Neural crest cell (in vitro differentiated cells): Measurements from ENCODE around the gene BSCL2. TPM values are rescaled to one million over a fixed set of nuclear protein-coding genes. Genes with fewer than 3 reads are reported as not detected.

ENCODE experiments used
- DNase-seq: peaks from one replicate; pipeline ENCODE4 v3.0.0; 2021; ENCODE audit warnings: low read depth, mixed read lengths, low spot score
- H3K27ac Mint-ChIP-seq: one replicate; pipeline ENCODE4 v1.8.0; 2021; ENCODE audit warnings: mild to moderate bottlenecking, mixed read lengths; ENCODE audit not compliant: unreplicated experiment
- H3K27me3 Mint-ChIP-seq: 2 replicates; pipeline ENCODE4 v1.8.0; 2021; ENCODE audit warnings: low read depth, mild to moderate bottlenecking, mixed read lengths
- H3K36me3 Mint-ChIP-seq: 2 replicates; pipeline ENCODE4 v1.8.0; 2021; ENCODE audit warnings: low read depth, mild to moderate bottlenecking, mixed read lengths
- H3K4me1 Mint-ChIP-seq: 2 replicates; pipeline ENCODE4 v1.8.0; 2021; ENCODE audit warnings: mixed read lengths
- H3K4me3 Mint-ChIP-seq: one replicate; pipeline ENCODE4 v1.8.0; 2021; ENCODE audit warnings: mild to moderate bottlenecking, mixed read lengths
- H3K9me3 Mint-ChIP-seq: 2 replicates; pipeline ENCODE4 v1.8.0; 2021; ENCODE audit warnings: mixed read lengths
- CTCF ChIP-seq: fragments of 200-600 bp; sonication (generic); conservative IDR thresholded peaks from 2 replicates; pipeline ENCODE4 v1.5.0; 2021; ENCODE audit warnings: antibody characterized with exemption, mild to moderate bottlenecking
- total RNA-seq: library from RNA; stranded (reverse); gene quantifications from 2 replicates; pipeline ENCODE4 v1.2.1, GENCODE V29; 2021

BSCL2 gene
- total RNA-seq, 1 donor from 2014 or later, result 111 TPM

GRCh38 chr11:62710001-62710345 is 2.7 kb upstream of the BSCL2 start:
- Mint-ChIP-seq H3K4me1 (peaks cover 50% of the 10 kb centered on the region), H3K27me3 (peaks cover 10% of the 10 kb centered on the region), H3K36me3 (peaks cover 13% of the 10 kb centered on the region)

GRCh38 chr11:62709247-62710000 is 2.2 kb upstream of the BSCL2 start:
- H3K4me3 Mint-ChIP-seq, result peak overlapping the region; percentile 92
- peaks cover 10% of the 10 kb centered on the region for H3K27me3 Mint-ChIP-seq
- no peak for TF ChIP-seq CTCF
- peaks cover 13% of the 10 kb centered on the region for H3K36me3 Mint-ChIP-seq
- DNase-seq, result peak; percentile 91
- H3K9me3 Mint-ChIP-seq, result no peaks in the 10 kb centered on the region
- peaks cover 51% of the 10 kb centered on the region for H3K4me1 Mint-ChIP-seq
- peak overlapping the region; percentile 99 for H3K27ac Mint-ChIP-seq

More at GRCh38 chr11:62710001-62710345, 2.7 kb upstream of the BSCL2 start:
- peak overlapping the region; percentile 92 for H3K4me3 Mint-ChIP-seq
- peak; percentile 26 for DNase-seq
- no peaks in the 10 kb centered on the region for H3K9me3 Mint-ChIP-seq
- H3K27ac Mint-ChIP-seq, result peak overlapping the region; percentile 99
- no peak for TF ChIP-seq CTCF

GRCh38 chr11:62708793-62709192 is 1.6 kb upstream of the BSCL2 start:
- Mint-ChIP-seq H3K27ac (peak overlapping the region; percentile 97), H3K36me3 (peaks cover 13% of the 10 kb centered on the region), H3K27me3 (peaks cover 10% of the 10 kb centered on the region), H3K4me3 (peak overlapping the region; percentile 92), H3K4me1 (peaks cover 51% of the 10 kb centered on the region), H3K9me3 (no peaks in the 10 kb centered on the region)
- no peak for TF ChIP-seq CTCF
- DNase-seq, result no peak

- peaks cover 51% of the 10 kb centered on the region for H3K4me1 Mint-ChIP-seq
- H3K36me3 Mint-ChIP-seq, result peaks cover 11% of the 10 kb centered on the region
- no peak for TF ChIP-seq CTCF
- no peak overlapping the region for H3K27ac Mint-ChIP-seq
- no peak for DNase-seq
- H3K4me3 Mint-ChIP-seq, result peak overlapping the region; percentile 92
- peaks cover 10% of the 10 kb centered on the region for H3K27me3 Mint-ChIP-seq
- H3K9me3 Mint-ChIP-seq, result no peaks in the 10 kb centered on the region
Observed at GRCh38 chr11:62708392-62708791, 1.2 kb upstream of the BSCL2 start.

GRCh38 chr11:62706850-62707247 is 375 bp downstream of the BSCL2 start:
- peak overlapping the region; percentile 98 for H3K27ac Mint-ChIP-seq
- H3K4me3 Mint-ChIP-seq, result peak overlapping the region; percentile 92
- peaks cover 11% of the 10 kb centered on the region for H3K36me3 Mint-ChIP-seq
- peaks cover 10% of the 10 kb centered on the region for H3K27me3 Mint-ChIP-seq
- no peaks in the 10 kb centered on the region for H3K9me3 Mint-ChIP-seq
- no peak for TF ChIP-seq CTCF
- DNase-seq, result no peak
- peaks cover 51% of the 10 kb centered on the region for H3K4me1 Mint-ChIP-seq
